Naive thymus-derived CD4-positive, alpha-beta T cell (primary cell): ENCODE measurements around the gene GRIN2C. TPM values are rescaled to one million over a fixed set of nuclear protein-coding genes. Genes with fewer than 3 reads are reported as not detected.

Source experiments
- ATAC-seq: fragments of 150-1000 bp; cut with Tn5 transposase; 2 replicates; pipeline ENCODE4 v1.10.0; 2021; ENCODE audit warnings: mild to moderate bottlenecking, moderate library complexity
- CTCF ChIA-PET: fragments of 350-600 bp; sonication (Branson Sonifier 250); formaldehyde crosslinking; loops from one replicate; lab custom pipeline; 2021; ENCODE audit warnings: antibody characterized with exemption; lab: Charles Lee
- POLR2A ChIA-PET: fragments of 350-600 bp; sonication (Branson Sonifier 250); formaldehyde crosslinking; loops from one replicate; lab custom pipeline; 2021; ENCODE audit warnings: antibody characterized with exemption, inconsistent platforms; lab: Charles Lee
- DNase-seq, 9 donors: peaks; one replicate each; pipeline versions ENCODE4 v3.0.0 to v3.0.0-alpha.2; 2020 to 2022; ENCODE audit warnings: mixed read lengths in 1 of 9
- H3K27ac ChIP-seq: one replicate; pipeline ENCODE4 v1.7.0; 2013; ENCODE audit warnings: mild to moderate bottlenecking, low read depth, low read length, moderate library complexity
- H3K27me3 ChIP-seq, 2 donors: one replicate each; pipeline ENCODE4 v1.7.0; 2013; ENCODE audit warnings: low read length in 2 of 2, mild to moderate bottlenecking in 2 of 2, moderate library complexity in 2 of 2; ENCODE audit not compliant: control insufficient read depth in 2 of 2, insufficient read depth in 2 of 2
- H3K36me3 ChIP-seq, 3 experiments: 1 replicate in 2 of 3; 2 replicates in 1 of 3; pipeline ENCODE4 v1.7.0; 2013; ENCODE audit warnings: low read length in 3 of 3, mild to moderate bottlenecking in 3 of 3, moderate library complexity in 1 of 3; ENCODE audit not compliant: insufficient read depth in 3 of 3, control insufficient read depth in 2 of 3
- H3K4me1 ChIP-seq, 2 donors: one replicate each; pipeline ENCODE4 v1.7.0; 2013; ENCODE audit warnings: low read length in 2 of 2, mild to moderate bottlenecking in 2 of 2, moderate library complexity in 1 of 2; ENCODE audit not compliant: control insufficient read depth in 2 of 2, insufficient read depth in 2 of 2
- H3K4me3 ChIP-seq: 2 replicates; pipeline ENCODE4 v1.7.0; 2013; ENCODE audit warnings: mild to moderate bottlenecking, low read length
- H3K9me3 ChIP-seq, 3 experiments: 1 replicate in 2 of 3; 2 replicates in 1 of 3; pipeline ENCODE4 v1.7.0; 2013; ENCODE audit warnings: low read length in 3 of 3; ENCODE audit not compliant: control insufficient read depth in 2 of 3
- H3K27ac Mint-ChIP-seq, 9 donors: one replicate each; pipeline ENCODE4 v1.8.0; 2020 to 2022; ENCODE audit warnings: mixed read lengths in 9 of 9, mild to moderate bottlenecking in 8 of 9, moderate library complexity in 5 of 9, inconsistent platforms in 2 of 9
- H3K27me3 Mint-ChIP-seq, 5 donors: one replicate each; pipeline ENCODE4 v1.8.0; 2021 to 2022; ENCODE audit warnings: mixed read lengths in 5 of 5, mild to moderate bottlenecking in 1 of 5
- H3K36me3 Mint-ChIP-seq, 5 donors: one replicate each; pipeline ENCODE4 v1.8.0; 2020 to 2022; ENCODE audit warnings: mixed read lengths in 5 of 5, mild to moderate bottlenecking in 3 of 5, inconsistent platforms in 1 of 5
- H3K4me1 Mint-ChIP-seq, 7 donors: one replicate each; pipeline ENCODE4 v1.8.0; 2020 to 2022; ENCODE audit warnings: mixed read lengths in 7 of 7, mild to moderate bottlenecking in 3 of 7, inconsistent platforms in 1 of 7
- H3K4me3 Mint-ChIP-seq, 10 donors: one replicate each; pipeline ENCODE4 v1.8.0; 2020 to 2022; ENCODE audit warnings: mild to moderate bottlenecking in 10 of 10, mixed read lengths in 10 of 10, moderate library complexity in 6 of 10, inconsistent platforms in 2 of 10
- H3K9me3 Mint-ChIP-seq, 11 donors: one replicate each; pipeline ENCODE4 v1.8.0; 2020 to 2022; ENCODE audit warnings: mixed read lengths in 11 of 11, mild to moderate bottlenecking in 4 of 11, inconsistent platforms in 1 of 11, moderate library complexity in 1 of 11
- intact Hi-C, 2 donors: fragments of 100-400 bp; cut with micrococcal nuclease; formaldehyde crosslinking; loops; one replicate each; pipeline ENCODE4 v1.15.1; 2023
- polyA plus RNA-seq, 2 donors: library from polyadenylated mRNA; unstranded; fragments of 300-500 nt; fragmentation: Illumina TruSeq; gene quantifications; one replicate each; pipeline ENCODE4 v1.2.3, GENCODE V29; 2021
- total RNA-seq, 6 experiments: library from RNA in 5 of 6; stranded (reverse) in 5 of 6; gene quantifications; 1 replicate in 5 of 6; 2 replicates in 1 of 6; pipeline ENCODE4 v1.2.3 and lab custom pipeline; 2021 to 2026

GRIN2C gene
- total and polyA plus RNA-seq, 7 experiments from 2014 or later = 0.12 to 0.15 TPM; not detected in 5

GRCh38 chr17:74903034-74903433 lies 43.3 kb upstream of the GRIN2C start:
- H3K9me3 Mint-ChIP-seq = no peaks in the 10 kb centered on the region
- ChIA-PET POLR2A (no interaction called here), CTCF (no interaction called here)
- peaks cover 0 to 22% (median 5%) of the 10 kb centered on the region in 5 donors for H3K27me3 Mint-ChIP-seq
- no peaks in the 10 kb centered on the region for H3K36me3 ChIP-seq
- no peak overlapping the region for H3K27ac ChIP-seq
- no peaks in the 10 kb centered on the region for H3K27me3 ChIP-seq
- DNase-seq = no peak
- H3K36me3 Mint-ChIP-seq = no peaks in the 10 kb centered on the region
- no peaks in the 10 kb centered on the region for H3K9me3 ChIP-seq
- no peaks in the 10 kb centered on the region for H3K4me1 ChIP-seq
- intact Hi-C loops = no loop called here
- no peak overlapping the region for H3K4me3 ChIP-seq
- H3K4me1 Mint-ChIP-seq = peaks cover 0 to 8% (median 3%) of the 10 kb centered on the region in 7 donors
- ATAC-seq = no peak
- peak overlapping the region in 2 of 9 donors; percentile 42 to 49 for H3K27ac Mint-ChIP-seq
- H3K4me3 Mint-ChIP-seq = no peak overlapping the region

- Histone ChIP-seq H3K27ac (no peak overlapping the region), H3K9me3 (no peaks in the 10 kb centered on the region), H3K36me3 (no peaks in the 10 kb centered on the region), H3K4me1 (no peaks in the 10 kb centered on the region), H3K4me3 (no peak overlapping the region), H3K27me3 (no peaks in the 10 kb centered on the region)
- Mint-ChIP-seq H3K4me3 (no peak overlapping the region), H3K27me3 (peaks cover 3 to 25% (median 8%) of the 10 kb centered on the region in 5 donors), H3K27ac (no peak overlapping the region), H3K4me1 (peaks cover 0 to 7% (median 3%) of the 10 kb centered on the region in 7 donors), H3K9me3 (no peaks in the 10 kb centered on the region), H3K36me3 (no peaks in the 10 kb centered on the region)
- DNase-seq (no peak), ATAC-seq (no peak)
- ChIA-PET POLR2A (no interaction called here), CTCF (no interaction called here)
- intact Hi-C loops = no loop called here
These were observed 41.9 kb upstream of the GRIN2C start for GRCh38 chr17:74901353-74902135.

GRCh38 chr17:74900208-74900607 lies 40.5 kb upstream of the GRIN2C start:
- ChIA-PET POLR2A (interaction anchor here (0.6 kb wide), 1 partner anchor 158 kb away, joined by 3 read pairs; no protein-coding TSS in a partner anchor), CTCF (no interaction called here)
- Mint-ChIP-seq H3K36me3 (no peaks in the 10 kb centered on the region), H3K9me3 (no peaks in the 10 kb centered on the region), H3K4me3 (no peak overlapping the region), H3K4me1 (peaks cover 0 to 1% (median 0%) of the 10 kb centered on the region in 7 donors), H3K27me3 (peaks cover 9 to 34% (median 20%) of the 10 kb centered on the region in 5 donors), H3K27ac (no peak overlapping the region)
- H3K4me3 ChIP-seq = no peak overlapping the region
- no peak overlapping the region for H3K27ac ChIP-seq
- H3K27me3 ChIP-seq = no peaks in the 10 kb centered on the region
- H3K36me3 ChIP-seq = no peaks in the 10 kb centered on the region
- ATAC-seq = no peak
- intact Hi-C loops = no loop called here
- no peak for DNase-seq
- no peaks in the 10 kb centered on the region for H3K9me3 ChIP-seq
- H3K4me1 ChIP-seq = no peaks in the 10 kb centered on the region

GRCh38 chr17:74898376-74898946 lies 38.8 kb upstream of the GRIN2C start:
- POLR2A ChIA-PET = interaction anchor here (0.6 kb wide), 1 partner anchor 146 kb away, joined by 3 read pairs; no protein-coding TSS in a partner anchor
- Histone ChIP-seq H3K9me3 (no peaks in the 10 kb centered on the region), H3K4me3 (no peak overlapping the region), H3K4me1 (no peaks in the 10 kb centered on the region), H3K27ac (no peak overlapping the region), H3K27me3 (peaks cover 0 to 6% of the 10 kb centered on the region in 2 donors), H3K36me3 (no peaks in the 10 kb centered on the region)
- H3K4me1 Mint-ChIP-seq = peaks cover 0 to 11% (median 4%) of the 10 kb centered on the region in 7 donors
- no peaks in the 10 kb centered on the region for H3K9me3 Mint-ChIP-seq
- no peak overlapping the region for H3K4me3 Mint-ChIP-seq
- peaks cover 25 to 46% (median 35%) of the 10 kb centered on the region in 5 donors for H3K27me3 Mint-ChIP-seq
- no peak for ATAC-seq
- DNase-seq = no peak
- CTCF ChIA-PET = no interaction called here
- H3K27ac Mint-ChIP-seq = no peak overlapping the region
- peaks cover 0 to 1% (median 0%) of the 10 kb centered on the region in 5 donors for H3K36me3 Mint-ChIP-seq
- intact Hi-C loops = no loop called here

GRCh38 chr17:74893936-74894671 lies 34.4 kb upstream of the GRIN2C start:
- ChIA-PET POLR2A (interaction anchor here (0.7 kb wide), 1 partner anchor 395 kb away, joined by 3 read pairs; no protein-coding TSS in a partner anchor), CTCF (interaction anchor here (0.6 kb wide), 1 partner anchor 103 kb away, joined by 4 read pairs; no protein-coding TSS in a partner anchor)
- no peaks in the 10 kb centered on the region for H3K36me3 ChIP-seq
- H3K4me3 ChIP-seq = no peak overlapping the region
- H3K27ac Mint-ChIP-seq = no peak overlapping the region
- peaks cover 0 to 1% (median 0%) of the 10 kb centered on the region in 5 donors for H3K36me3 Mint-ChIP-seq
- no peaks in the 10 kb centered on the region for H3K9me3 ChIP-seq
- DNase-seq (no peak), ATAC-seq (no peak)
- H3K27ac ChIP-seq = no peak overlapping the region
- H3K27me3 ChIP-seq = peaks cover 0 to 11% of the 10 kb centered on the region in 2 donors
- H3K27me3 Mint-ChIP-seq = peaks cover 30 to 59% (median 37%) of the 10 kb centered on the region in 5 donors
- H3K9me3 Mint-ChIP-seq = peaks cover 0 to 2% (median 0%) of the 10 kb centered on the region in 11 donors
- peaks cover 0 to 11% (median 6%) of the 10 kb centered on the region in 7 donors for H3K4me1 Mint-ChIP-seq
- peak overlapping the region in 9 of 10 donors; percentile 58 to 80 (median 73) for H3K4me3 Mint-ChIP-seq
- intact Hi-C loops = no loop called here
- no peaks in the 10 kb centered on the region for H3K4me1 ChIP-seq
